Astrocyte of the spinal cord (primary cell): ENCODE measurements around the gene RTRAF.

Experiments used
- DNase-seq: peaks from one replicate; pipeline ENCODE4 v3.0.0; 2011; ENCODE audit warnings: low read depth, low spot score
- H3K4me3 ChIP-seq: 2 replicates; pipeline ENCODE4 v1.5.1; 2011; ENCODE audit warnings: low read depth, mild to moderate bottlenecking, low read length, moderate library complexity
- CTCF ChIP-seq: IDR thresholded peaks from 2 replicates; pipeline ENCODE4 v1.5.1; 2012; ENCODE audit warnings: low read depth, mild to moderate bottlenecking, low read length, inconsistent platforms
- in situ Hi-C: cut with HindIII; loops from 2 replicates; pipeline ENCODE4 v1.10.0; 2017; ENCODE audit warnings: low sequenced_read_pairs

RTRAF gene

GRCh38 chr14:52007637-52008036 is 18.3 kb downstream of the RTRAF start:
- no peak for TF ChIP-seq CTCF
- DNase-seq: no peak
- no peak overlapping the region for H3K4me3 ChIP-seq
- in situ Hi-C loops: no loop called here

- no peak for TF ChIP-seq CTCF
- in situ Hi-C loops: no loop called here
Observed at GRCh38 chr14:52008136-52008535, 18.8 kb downstream of the RTRAF start.

GRCh38 chr14:52010173-52010693 is 20.9 kb downstream of the RTRAF start:
- in situ Hi-C loops: no loop called here
- no peak for DNase-seq
- no peak for TF ChIP-seq CTCF
- no peak overlapping the region for H3K4me3 ChIP-seq

More at GRCh38 chr14:52008136-52008535, 18.8 kb downstream of the RTRAF start:
- DNase-seq: no peak
- no peak overlapping the region for H3K4me3 ChIP-seq

GRCh38 chr14:52011523-52011922 is 22.2 kb downstream of the RTRAF start:
- in situ Hi-C loops: no loop called here
- no peak for DNase-seq
- TF ChIP-seq CTCF: no peak
- H3K4me3 ChIP-seq: no peak overlapping the region

- TF ChIP-seq CTCF: no peak
- in situ Hi-C loops: no loop called here
- DNase-seq: peak; percentile 58
- H3K4me3 ChIP-seq: no peak overlapping the region
Observed at GRCh38 chr14:52012635-52013034, 23.3 kb downstream of the RTRAF start.

GRCh38 chr14:52013984-52014600 is 24.7 kb downstream of the RTRAF start:
- H3K4me3 ChIP-seq: no peak overlapping the region
- DNase-seq: no peak
- in situ Hi-C loops: no loop called here
- peak; percentile 31 for TF ChIP-seq CTCF
